ENCODE data around the gene ZFYVE21. TPM values are rescaled to one million over a fixed set of nuclear protein-coding genes. Genes with fewer than 3 reads are reported as not detected.

The ZFYVE21 gene
- 76.1 and 77.7 TPM in 2 replicates for total RNA-seq

DNA sequence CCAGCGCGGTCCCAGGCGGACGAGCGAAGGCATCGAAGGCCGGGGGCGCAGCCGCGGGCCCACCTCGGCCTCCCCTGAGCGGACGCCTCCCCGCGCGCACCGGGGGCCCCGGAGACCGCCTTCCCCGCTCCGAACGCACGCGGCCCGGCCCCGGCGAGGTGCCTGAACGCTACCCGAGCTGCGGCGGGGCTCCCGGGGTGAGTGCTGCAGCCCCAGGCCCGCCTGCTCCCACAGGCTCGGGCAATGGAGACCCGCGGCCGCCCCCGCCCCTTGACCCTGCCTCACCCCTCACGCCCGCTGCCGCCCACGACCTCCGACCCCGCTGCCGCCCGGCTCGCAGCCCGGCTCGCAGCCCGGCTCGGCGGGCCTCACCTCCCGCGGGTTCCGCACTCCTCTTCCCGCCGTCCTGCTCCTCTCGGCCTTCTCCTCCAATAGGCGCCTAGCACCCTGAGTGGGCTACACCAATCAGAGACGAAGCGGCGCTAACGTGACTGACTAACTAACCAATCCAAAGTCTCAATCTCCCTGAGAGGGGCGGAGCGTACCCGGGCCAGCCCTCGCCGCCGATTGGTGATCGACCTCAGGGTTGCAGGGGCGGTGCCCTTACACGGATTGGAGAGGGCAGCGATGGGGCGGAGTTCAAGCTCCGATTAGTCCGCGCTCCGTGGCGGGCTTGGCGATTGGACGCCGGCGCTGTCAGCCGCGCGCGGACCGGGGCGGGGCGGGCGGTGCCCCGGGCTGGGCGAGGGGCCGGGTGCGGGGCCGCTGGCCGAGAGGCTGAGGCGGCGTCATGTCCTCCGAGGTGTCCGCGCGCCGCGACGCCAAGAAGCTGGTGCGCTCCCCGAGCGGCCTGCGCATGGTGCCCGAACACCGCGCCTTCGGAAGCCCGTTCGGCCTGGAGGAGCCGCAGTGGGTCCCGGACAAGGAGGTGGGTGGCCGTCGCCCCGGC, at the start of gene ZFYVE21, which contains the start of gene XRCC3:
ZFYVE21 (plus strand) TSS at position 759 of the 949 bp plus-strand sequence; CDS start at position 791, 32 bp downstream.
XRCC3 (minus strand) TSS at position 400 of the 949 bp plus-strand sequence. CDS start 4,364 bp downstream, outside the sequence.
- H3K27me3 ChIP-seq (ENCODE audit: control insufficient read depth, insufficient read depth, low read length): no peaks in the 10 kb centered on the region
- no peak for FAIRE-seq
- TF ChIP-seq CTCF (IDR thresholded peaks at IDR 0.05; ENCODE audit: insufficient read depth, low read length, severe bottlenecking): no peak
- DNase-seq (ENCODE audit: low read depth): peak; percentile 95
- H3K36me3 ChIP-seq (ENCODE audit: control insufficient read depth, insufficient read depth, low read length): peaks cover 10% of the 10 kb centered on the region
- peak within 1 kb of the TSS; percentile 79 for H3K4me3 ChIP-seq (ENCODE audit: low read depth, low read length)

- no peak for TF ChIP-seq CTCF (IDR thresholded peaks at IDR 0.05; ENCODE audit: insufficient read depth, low read length, severe bottlenecking)
- H3K36me3 ChIP-seq (ENCODE audit: control insufficient read depth, insufficient read depth, low read length): peaks cover 17% of the 10 kb centered on the region
Observed at GRCh38 chr14:103667671-103668070, 47.9 kb upstream of the ZFYVE21 start.

GRCh38 chr14:103668117-103668516, 47.5 kb upstream of the ZFYVE21 start:
- no peak overlapping the region for H3K4me3 ChIP-seq (ENCODE audit: low read depth, low read length)
- no peak for FAIRE-seq
- TF ChIP-seq CTCF (IDR thresholded peaks at IDR 0.05; ENCODE audit: insufficient read depth, low read length, severe bottlenecking): no peak
- peaks cover 17% of the 10 kb centered on the region for H3K36me3 ChIP-seq (ENCODE audit: control insufficient read depth, insufficient read depth, low read length)
- DNase-seq (ENCODE audit: low read depth): no peak
- no peaks in the 10 kb centered on the region for H3K27me3 ChIP-seq (ENCODE audit: control insufficient read depth, insufficient read depth, low read length)

More at GRCh38 chr14:103667671-103668070, 47.9 kb upstream of the ZFYVE21 start:
- FAIRE-seq: no peak
- DNase-seq (ENCODE audit: low read depth): no peak
- Histone ChIP-seq H3K27me3 (ENCODE audit: control insufficient read depth, insufficient read depth, low read length) (no peaks in the 10 kb centered on the region), H3K4me3 (ENCODE audit: low read depth, low read length) (no peak overlapping the region)

DNA sequence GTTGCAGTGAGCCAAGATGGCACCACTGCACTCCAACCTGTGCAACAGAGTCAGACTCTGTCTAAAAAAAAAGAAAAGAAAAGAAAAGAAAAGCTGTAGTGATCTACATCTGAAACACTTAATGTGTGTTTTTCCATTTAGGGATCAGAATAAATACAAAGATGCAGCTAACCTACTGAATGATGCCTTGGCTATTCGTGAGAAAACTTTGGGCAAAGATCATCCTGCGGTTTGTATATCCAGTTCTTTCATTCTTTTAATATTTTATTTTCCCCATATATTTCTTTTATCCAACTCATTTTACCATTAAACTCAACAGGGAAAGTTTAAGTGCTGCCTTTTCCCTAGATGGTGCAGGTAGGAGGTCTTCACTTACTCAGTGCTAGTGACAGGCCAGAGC, 46.2 kb upstream of the ZFYVE21 start:
- H3K27me3 ChIP-seq (ENCODE audit: control insufficient read depth, insufficient read depth, low read length): no peaks in the 10 kb centered on the region
- DNase-seq (ENCODE audit: low read depth) (no peak), FAIRE-seq (no peak)
- peaks cover 14% of the 10 kb centered on the region for H3K36me3 ChIP-seq (ENCODE audit: control insufficient read depth, insufficient read depth, low read length)
- no peak overlapping the region for H3K4me3 ChIP-seq (ENCODE audit: low read depth, low read length)
- no peak for TF ChIP-seq CTCF (IDR thresholded peaks at IDR 0.05; ENCODE audit: insufficient read depth, low read length, severe bottlenecking)

- no peak for TF ChIP-seq CTCF (IDR thresholded peaks at IDR 0.05; ENCODE audit: insufficient read depth, low read length, severe bottlenecking)
- H3K4me3 ChIP-seq (ENCODE audit: low read depth, low read length): no peak overlapping the region
- FAIRE-seq: no peak
- H3K27me3 ChIP-seq (ENCODE audit: control insufficient read depth, insufficient read depth, low read length): no peaks in the 10 kb centered on the region
- DNase-seq (ENCODE audit: low read depth): no peak
- peaks cover 24% of the 10 kb centered on the region for H3K36me3 ChIP-seq (ENCODE audit: control insufficient read depth, insufficient read depth, low read length)
Observed at GRCh38 chr14:103671911-103672310, 43.7 kb upstream of the ZFYVE21 start.
